A549 treated with GW870086 at 1 μM for 4 hours (cell line): Measurements from ENCODE around the gene KLK11. TPM values are rescaled to one million over a fixed set of nuclear protein-coding genes. Genes with fewer than 3 reads are reported as not detected.

Experiments used
- total RNA-seq: library from RNA; stranded (reverse); fragments of 200-300 nt; extraction: Qiagen RNA extraction; gene quantifications from 5 replicates; pipeline ENCODE4 v1.2.3, GENCODE V29; 2022; ENCODE audit warnings: low read depth

The KLK11 gene, protein sequence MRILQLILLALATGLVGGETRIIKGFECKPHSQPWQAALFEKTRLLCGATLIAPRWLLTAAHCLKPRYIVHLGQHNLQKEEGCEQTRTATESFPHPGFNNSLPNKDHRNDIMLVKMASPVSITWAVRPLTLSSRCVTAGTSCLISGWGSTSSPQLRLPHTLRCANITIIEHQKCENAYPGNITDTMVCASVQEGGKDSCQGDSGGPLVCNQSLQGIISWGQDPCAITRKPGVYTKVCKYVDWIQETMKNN
- 0.63 TPM in 1 of 5 replicates, not detected in the others for total RNA-seq

GRCh38 chr19:51026554-51026831 is at the start of gene KLK11:
Gene KLK11 (minus strand): TSS chr19:51026616. CDS start chr19:51025631, 985 bp downstream.

DNA sequence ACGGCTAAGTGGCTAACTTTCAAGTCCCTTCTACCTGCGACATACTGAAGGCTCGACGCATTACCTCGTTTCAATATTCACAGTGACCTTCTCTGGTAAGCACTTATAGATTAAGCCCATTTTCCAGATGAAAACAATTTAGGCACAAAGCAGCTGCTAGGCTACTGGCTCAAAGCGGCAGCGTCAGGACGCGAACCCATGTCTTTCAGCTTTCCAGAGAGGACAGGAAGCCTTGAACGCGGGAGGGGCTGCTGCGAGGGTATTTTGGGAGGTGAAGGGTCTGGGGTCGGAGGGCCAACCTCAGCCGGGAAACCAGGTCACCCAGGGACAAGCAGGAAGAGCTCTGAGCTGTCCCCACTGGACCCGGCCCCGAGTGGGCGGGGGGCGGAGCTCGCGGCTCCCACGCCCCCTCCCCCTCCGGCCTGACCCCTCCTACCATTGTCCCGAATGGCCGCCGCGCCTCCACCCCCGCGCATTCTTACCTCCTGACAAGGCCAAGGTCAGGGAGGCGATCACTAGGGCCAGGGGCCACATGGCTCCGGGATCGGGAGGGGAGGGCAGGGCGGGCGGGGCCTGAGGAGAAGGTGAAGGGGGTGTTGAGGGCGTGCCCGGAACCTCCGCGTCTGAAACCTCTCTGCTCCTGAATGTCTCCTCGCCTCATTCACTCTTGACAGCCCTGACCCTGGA is 38.3 kb upstream of the KLK11 start, which contains the start of gene KLK13:
TSS of gene KLK13 (minus strand) at position 559 of the 687 bp plus-strand sequence. CDS start at position 534, 25 bp downstream.

DNA sequence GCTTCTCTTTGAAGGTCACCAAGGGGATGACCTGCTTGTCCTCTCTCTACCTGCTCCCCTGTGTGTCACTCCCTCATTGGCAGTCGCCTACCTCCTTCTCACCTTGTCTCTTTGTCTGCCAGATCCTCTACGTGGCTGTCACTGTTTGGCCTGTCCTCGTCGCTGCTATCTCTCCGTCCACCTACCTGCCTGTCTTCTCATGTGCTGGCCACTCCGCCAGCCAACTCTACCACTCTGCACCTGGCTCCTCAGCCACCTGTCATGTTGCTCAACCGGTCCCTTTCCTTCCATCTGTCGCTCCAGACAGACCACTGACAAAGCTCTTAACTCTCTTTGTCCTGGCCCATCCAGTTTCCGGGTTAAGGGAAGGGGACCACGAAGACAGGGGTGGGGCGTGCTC is 8.3 kb upstream of the KLK11 start, which contains the start of gene KLK12:
TSS of gene KLK12 (minus strand) at position 299 of the 400 bp plus-strand sequence. CDS start 381 bp downstream, outside the sequence.

GRCh38 chr19:51019544-51019925 is 6.9 kb downstream of the KLK11 start, which contains the start of gene KLK10:
Gene KLK10 (minus strand): TSS chr19:51019709. CDS start chr19:51019130, 579 bp downstream.

DNA sequence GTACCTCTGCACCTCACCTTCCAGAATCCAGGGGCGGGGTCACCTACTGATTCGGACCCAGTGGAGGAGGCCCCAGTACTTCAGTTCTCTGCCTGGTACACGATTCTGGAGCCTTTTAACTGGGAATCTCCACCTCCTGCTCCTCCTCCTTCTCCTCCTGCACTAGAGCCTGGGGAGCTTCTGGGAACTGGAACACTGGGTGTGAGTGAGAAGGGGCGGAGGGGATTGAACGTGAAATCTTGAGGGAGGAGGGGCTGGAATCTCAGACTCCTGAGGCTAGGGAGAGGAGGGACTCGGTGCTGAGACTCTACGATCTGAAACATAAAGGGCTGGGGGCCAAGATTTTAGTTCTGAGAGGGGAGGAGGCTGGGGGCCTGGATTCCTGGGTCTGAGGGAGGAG is 24.9 kb downstream of the KLK11 start, which contains the start of gene KLK8:
TSS of gene KLK8 (minus strand) at position 90 of the 400 bp plus-strand sequence. CDS start 437 bp downstream, outside the sequence.

GRCh38 chr19:50983625-50984292 is 42.7 kb downstream of the KLK11 start, which contains the start of gene KLK7:
Gene KLK7 (minus strand): TSS chr19:50983917. CDS start chr19:50982399, 1,518 bp downstream.

Other genes starting within 250 kb of the KLK11 start
- gene ACP4, start 236.2 kb downstream of the KLK11 start, total RNA-seq, result not detected in 5 replicates
- 0.16 to 0.46 TPM (median 0.17 TPM) in 3 of 5 replicates, not detected in the others for gene KLK1, start 202.8 kb downstream of the KLK11 start, total RNA-seq
- gene KLK15, start 193.0 kb downstream of the KLK11 start, total RNA-seq, result not detected in 5 replicates
- 0.17 TPM in 1 of 5 replicates, not detected in the others for gene KLK3, start 171.7 kb downstream of the KLK11 start, total RNA-seq
- 0.14 to 0.17 TPM in 2 of 5 replicates, not detected in the others for gene KLK2, start 153.2 kb downstream of the KLK11 start, total RNA-seq
- gene KLK4, start 115.2 kb downstream of the KLK11 start, total RNA-seq, result 0.19 to 0.61 TPM (median 0.43 TPM) in 3 of 5 replicates, not detected in the others
- gene KLK5, start 73.6 kb downstream of the KLK11 start, total RNA-seq, result 0.09 TPM in 1 of 5 replicates, not detected in the others
- gene KLK6, start 57.0 kb downstream of the KLK11 start, total RNA-seq, result 0.15 to 1.5 TPM (median 0.28 TPM) in 5 replicates
- gene KLK7, start 42.7 kb downstream of the KLK11 start, total RNA-seq, result not detected in 5 replicates
- gene KLK8, start 25.0 kb downstream of the KLK11 start, total RNA-seq, result not detected in 5 replicates
- 0.32 to 0.98 TPM (median 0.45 TPM) in 5 replicates for gene KLK10, start 6.9 kb downstream of the KLK11 start, total RNA-seq
- not detected in 5 replicates for gene KLK12, start 8.4 kb upstream of the KLK11 start, total RNA-seq
- gene KLK13, start 38.5 kb upstream of the KLK11 start, total RNA-seq, result 0.18 TPM in 1 of 5 replicates, not detected in the others
- gene KLK14, start 56.3 kb upstream of the KLK11 start, total RNA-seq, result 0.32 to 0.71 TPM (median 0.42 TPM) in 5 replicates
- 5.9 to 14.1 TPM (median 13.1 TPM) in 5 replicates for gene CTU1, start 81.8 kb upstream of the KLK11 start, total RNA-seq
- 0.06 to 0.08 TPM in 2 of 5 replicates, not detected in the others for gene SIGLEC9, start 98.3 kb upstream of the KLK11 start, total RNA-seq
- gene SIGLEC7, start 115.7 kb upstream of the KLK11 start, total RNA-seq, result not detected in 5 replicates
- not detected in 5 replicates for gene CD33, start 198.5 kb upstream of the KLK11 start, total RNA-seq
- gene SIGLECL1, start 224.5 kb upstream of the KLK11 start, total RNA-seq, result not detected in 5 replicates